ENCODE results near the gene PRKG1. TPM values are rescaled to one million over a fixed set of nuclear protein-coding genes. Genes with fewer than 3 reads are reported as not detected.

The PRKG1 gene
- total RNA-seq, 1 donor from 2014 or later = 26.4 TPM

DNA sequence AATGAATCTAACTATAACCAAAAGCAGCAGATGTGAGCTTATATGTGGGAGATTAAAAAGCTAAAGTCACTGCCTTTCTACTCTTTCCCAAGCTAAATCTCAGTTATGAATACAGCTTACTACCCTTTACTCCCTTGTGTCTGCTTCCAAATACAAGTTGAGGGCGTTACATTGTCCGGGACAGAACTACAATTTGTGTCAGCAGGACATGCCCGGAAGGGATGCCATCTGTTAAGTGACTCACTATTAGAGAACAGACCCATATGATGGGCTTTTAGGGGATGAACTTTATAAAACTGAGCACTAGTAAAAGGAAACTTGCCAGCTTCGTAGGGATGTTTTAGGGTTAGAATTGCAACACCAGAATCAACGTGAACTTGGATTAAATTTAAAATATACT lies 924.8 kb downstream of the PRKG1 start:
- H3K4me1 ChIP-seq = peaks cover 23% of the 10 kb centered on the region
- DNase-seq (ENCODE audit: low spot score) = no peak
- no peak overlapping the region for H3K4me2 ChIP-seq
- Mint-ChIP-seq H3K4me1 (no peaks in the 10 kb centered on the region), H3K36me3 (no peaks in the 10 kb centered on the region), H3K27ac (no peak overlapping the region), H3K27me3 (ENCODE audit: insufficient read depth, low read depth) (no peaks in the 10 kb centered on the region), H3K4me3 (no peak overlapping the region), H3K9me3 (no peaks in the 10 kb centered on the region)
- no peaks in the 10 kb centered on the region for H3K79me2 ChIP-seq (ENCODE audit: low read depth)
- H3K36me3 ChIP-seq = no peaks in the 10 kb centered on the region
- no peak overlapping the region for H2AFZ ChIP-seq (replicated peaks)
- H3F3A ChIP-seq (ENCODE audit: low read depth) = peaks cover 8% of the 10 kb centered on the region
- H3K27me3 ChIP-seq = no peaks in the 10 kb centered on the region
- TF ChIP-seq EZH2 (IDR thresholded peaks at IDR 0.05) = no peak
- TF ChIP-seq EZH2phosphoT487 (IDR thresholded peaks at IDR 0.05) = no peak
- TF ChIP-seq, protein P1, sequence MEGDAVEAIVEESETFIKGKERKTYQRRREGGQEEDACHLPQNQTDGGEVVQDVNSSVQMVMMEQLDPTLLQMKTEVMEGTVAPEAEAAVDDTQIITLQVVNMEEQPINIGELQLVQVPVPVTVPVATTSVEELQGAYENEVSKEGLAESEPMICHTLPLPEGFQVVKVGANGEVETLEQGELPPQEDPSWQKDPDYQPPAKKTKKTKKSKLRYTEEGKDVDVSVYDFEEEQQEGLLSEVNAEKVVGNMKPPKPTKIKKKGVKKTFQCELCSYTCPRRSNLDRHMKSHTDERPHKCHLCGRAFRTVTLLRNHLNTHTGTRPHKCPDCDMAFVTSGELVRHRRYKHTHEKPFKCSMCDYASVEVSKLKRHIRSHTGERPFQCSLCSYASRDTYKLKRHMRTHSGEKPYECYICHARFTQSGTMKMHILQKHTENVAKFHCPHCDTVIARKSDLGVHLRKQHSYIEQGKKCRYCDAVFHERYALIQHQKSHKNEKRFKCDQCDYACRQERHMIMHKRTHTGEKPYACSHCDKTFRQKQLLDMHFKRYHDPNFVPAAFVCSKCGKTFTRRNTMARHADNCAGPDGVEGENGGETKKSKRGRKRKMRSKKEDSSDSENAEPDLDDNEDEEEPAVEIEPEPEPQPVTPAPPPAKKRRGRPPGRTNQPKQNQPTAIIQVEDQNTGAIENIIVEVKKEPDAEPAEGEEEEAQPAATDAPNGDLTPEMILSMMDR (IDR thresholded peaks at IDR 0.05) = no peak
- H3K4me3 ChIP-seq = no peak overlapping the region
- H3K27ac ChIP-seq = no peak overlapping the region
- no peak overlapping the region for H3K9ac ChIP-seq
- no peaks in the 10 kb centered on the region for H3K9me3 ChIP-seq (ENCODE audit: low read depth)
- no peaks in the 10 kb centered on the region for H4K20me1 ChIP-seq (ENCODE audit: low read depth)

DNA sequence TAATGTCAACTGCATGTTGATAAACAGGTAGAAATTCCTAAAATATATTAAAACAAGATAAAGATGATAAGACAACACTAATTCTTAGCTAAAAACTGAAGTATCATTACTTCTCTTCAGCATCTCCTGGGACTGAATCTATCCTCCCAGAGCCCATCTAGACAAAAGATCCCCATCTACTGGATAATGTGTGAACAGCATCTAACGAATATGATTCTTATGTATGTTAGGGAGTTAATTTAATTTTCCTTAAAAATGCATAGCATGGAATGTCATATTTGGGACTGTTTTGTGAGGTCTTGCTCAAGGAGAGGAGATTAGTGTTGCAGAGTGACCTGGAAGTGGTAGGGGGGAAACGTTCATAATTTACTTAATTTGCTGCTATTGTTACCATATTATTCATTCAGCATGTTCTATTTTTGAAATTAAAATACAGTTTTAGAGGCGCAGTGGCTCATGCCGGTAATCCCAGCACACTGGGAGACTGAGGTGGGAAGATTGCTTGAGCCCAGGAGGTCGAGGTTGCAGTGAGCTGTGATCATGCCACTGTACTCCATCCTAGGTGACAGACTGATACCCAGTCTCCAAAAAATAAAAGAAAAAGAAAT lies 930.2 kb downstream of the PRKG1 start:
- H3K4me3 Mint-ChIP-seq = no peak overlapping the region
- Histone ChIP-seq H3K36me3 (no peaks in the 10 kb centered on the region), H4K20me1 (ENCODE audit: low read depth) (no peaks in the 10 kb centered on the region), H3K79me2 (ENCODE audit: low read depth) (no peaks in the 10 kb centered on the region), H3K4me1 (peaks cover 23% of the 10 kb centered on the region), H3K9me3 (ENCODE audit: low read depth) (peaks cover 7% of the 10 kb centered on the region), H3F3A (ENCODE audit: low read depth) (peaks cover 8% of the 10 kb centered on the region), H2AFZ (replicated peaks) (no peak overlapping the region), H3K4me2 (no peak overlapping the region), H3K9ac (no peak overlapping the region), H3K4me3 (no peak overlapping the region), H3K27me3 (no peaks in the 10 kb centered on the region), H3K27ac (no peak overlapping the region)
- H3K27me3 Mint-ChIP-seq (ENCODE audit: insufficient read depth, low read depth) = no peaks in the 10 kb centered on the region
- H3K27ac Mint-ChIP-seq = no peak overlapping the region
- peaks cover 9% of the 10 kb centered on the region for H3K9me3 Mint-ChIP-seq
- TF ChIP-seq EZH2 (IDR thresholded peaks at IDR 0.05) = no peak
- TF ChIP-seq, protein P1 (IDR thresholded peaks at IDR 0.05) = peak; percentile 81
- no peak for TF ChIP-seq EZH2phosphoT487 (IDR thresholded peaks at IDR 0.05)
- no peaks in the 10 kb centered on the region for H3K4me1 Mint-ChIP-seq
- no peaks in the 10 kb centered on the region for H3K36me3 Mint-ChIP-seq
- DNase-seq (ENCODE audit: low spot score) = peak; percentile 63

DNA sequence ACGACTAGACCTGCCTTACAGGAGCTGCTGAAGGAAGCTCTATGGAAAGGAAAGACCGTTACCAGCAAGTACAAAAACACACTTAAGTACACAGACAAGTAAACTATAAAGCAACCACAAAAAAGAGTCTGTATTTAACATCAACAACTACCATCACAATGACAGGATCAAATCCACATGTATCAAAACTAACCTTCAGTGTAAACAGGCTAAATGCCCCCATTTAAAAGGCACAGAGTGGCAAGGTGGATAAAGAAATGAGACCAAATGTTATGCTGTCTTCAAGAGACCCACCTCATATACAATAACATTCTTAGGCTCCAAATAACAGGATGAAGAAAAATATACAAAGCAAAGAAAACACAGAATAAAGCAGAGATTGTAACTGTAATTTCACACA lies 932.8 kb downstream of the PRKG1 start:
- no peaks in the 10 kb centered on the region for H3K4me1 Mint-ChIP-seq

More for the DNA sequence above, 932.8 kb downstream of the PRKG1 start:
- H3F3A ChIP-seq (ENCODE audit: low read depth) = peaks cover 8% of the 10 kb centered on the region
- Mint-ChIP-seq H3K4me3 (no peak overlapping the region), H3K27ac (no peak overlapping the region), H3K36me3 (no peaks in the 10 kb centered on the region), H3K9me3 (peaks cover 14% of the 10 kb centered on the region), H3K27me3 (ENCODE audit: insufficient read depth, low read depth) (no peaks in the 10 kb centered on the region)
- no peak overlapping the region for H3K9ac ChIP-seq
- H3K27me3 ChIP-seq = no peaks in the 10 kb centered on the region
- no peak for DNase-seq (ENCODE audit: low spot score)
- H3K4me2 ChIP-seq = no peak overlapping the region
- H2AFZ ChIP-seq (replicated peaks) = no peak overlapping the region
- no peak overlapping the region for H3K4me3 ChIP-seq
- H3K79me2 ChIP-seq (ENCODE audit: low read depth) = no peaks in the 10 kb centered on the region
- peaks cover 20% of the 10 kb centered on the region for H3K4me1 ChIP-seq
- no peak overlapping the region for H3K27ac ChIP-seq
- H3K36me3 ChIP-seq = no peaks in the 10 kb centered on the region
- no peaks in the 10 kb centered on the region for H4K20me1 ChIP-seq (ENCODE audit: low read depth)
- TF ChIP-seq, protein P1 (IDR thresholded peaks at IDR 0.05) = no peak
- TF ChIP-seq EZH2phosphoT487 (IDR thresholded peaks at IDR 0.05) = no peak
- TF ChIP-seq EZH2 (IDR thresholded peaks at IDR 0.05) = no peak
- peaks cover 7% of the 10 kb centered on the region for H3K9me3 ChIP-seq (ENCODE audit: low read depth)
